PFSK-1 (cell line): ENCODE data around the gene ACOX3.

ENCODE experiments used
- FOXP2 ChIP-seq: optimal IDR thresholded peaks from 2 replicates; pipeline ENCODE3; 2011; ENCODE audit warnings: borderline replicate concordance, control low read depth, inconsistent platforms; ENCODE audit not compliant: insufficient read depth; ENCODE audit errors: extremely low read length, extremely low read depth
- POLR2AphosphoS5 ChIP-seq: IDR thresholded peaks from 2 replicates; pipeline ENCODE4 v1.6.1; 2012; ENCODE audit warnings: low read depth, mild to moderate bottlenecking, control low read depth, low read length, moderate library complexity
- SIN3A ChIP-seq: IDR thresholded peaks from 2 replicates; pipeline ENCODE4 v1.6.1; 2012; ENCODE audit warnings: mild to moderate bottlenecking, low read length, moderate library complexity, borderline replicate concordance; ENCODE audit not compliant: insufficient read depth
- TAF1 ChIP-seq: IDR thresholded peaks from 2 replicates; pipeline ENCODE4 v1.6.1; 2012; ENCODE audit warnings: low read length, control low read depth, borderline replicate concordance; ENCODE audit not compliant: insufficient read depth
- TF ChIP-seq, protein P1 (sequence below), 2 experiments: IDR thresholded peaks; 2 replicates each; pipeline versions ENCODE4 v1.6.1 to v1.8.0; 2011 to 2012; ENCODE audit warnings: low read depth in 2 of 2, low read length in 2 of 2, control low read depth in 1 of 2, inconsistent platforms in 1 of 2, mild to moderate bottlenecking in 1 of 2, moderate library complexity in 1 of 2; ENCODE audit not compliant: insufficient read depth in 1 of 2

ACOX3 gene

GRCh38 chr4:8409264-8410065, 31.1 kb downstream of the ACOX3 start:
- TF ChIP-seq TAF1 (no peak), FOXP2 (no peak), SIN3A (no peak), POLR2AphosphoS5 (no peak)
- TF ChIP-seq, protein P1, sequence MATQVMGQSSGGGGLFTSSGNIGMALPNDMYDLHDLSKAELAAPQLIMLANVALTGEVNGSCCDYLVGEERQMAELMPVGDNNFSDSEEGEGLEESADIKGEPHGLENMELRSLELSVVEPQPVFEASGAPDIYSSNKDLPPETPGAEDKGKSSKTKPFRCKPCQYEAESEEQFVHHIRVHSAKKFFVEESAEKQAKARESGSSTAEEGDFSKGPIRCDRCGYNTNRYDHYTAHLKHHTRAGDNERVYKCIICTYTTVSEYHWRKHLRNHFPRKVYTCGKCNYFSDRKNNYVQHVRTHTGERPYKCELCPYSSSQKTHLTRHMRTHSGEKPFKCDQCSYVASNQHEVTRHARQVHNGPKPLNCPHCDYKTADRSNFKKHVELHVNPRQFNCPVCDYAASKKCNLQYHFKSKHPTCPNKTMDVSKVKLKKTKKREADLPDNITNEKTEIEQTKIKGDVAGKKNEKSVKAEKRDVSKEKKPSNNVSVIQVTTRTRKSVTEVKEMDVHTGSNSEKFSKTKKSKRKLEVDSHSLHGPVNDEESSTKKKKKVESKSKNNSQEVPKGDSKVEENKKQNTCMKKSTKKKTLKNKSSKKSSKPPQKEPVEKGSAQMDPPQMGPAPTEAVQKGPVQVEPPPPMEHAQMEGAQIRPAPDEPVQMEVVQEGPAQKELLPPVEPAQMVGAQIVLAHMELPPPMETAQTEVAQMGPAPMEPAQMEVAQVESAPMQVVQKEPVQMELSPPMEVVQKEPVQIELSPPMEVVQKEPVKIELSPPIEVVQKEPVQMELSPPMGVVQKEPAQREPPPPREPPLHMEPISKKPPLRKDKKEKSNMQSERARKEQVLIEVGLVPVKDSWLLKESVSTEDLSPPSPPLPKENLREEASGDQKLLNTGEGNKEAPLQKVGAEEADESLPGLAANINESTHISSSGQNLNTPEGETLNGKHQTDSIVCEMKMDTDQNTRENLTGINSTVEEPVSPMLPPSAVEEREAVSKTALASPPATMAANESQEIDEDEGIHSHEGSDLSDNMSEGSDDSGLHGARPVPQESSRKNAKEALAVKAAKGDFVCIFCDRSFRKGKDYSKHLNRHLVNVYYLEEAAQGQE (IDR thresholded peaks at IDR 0.05; ENCODE audit: insufficient read depth in 1 of 2, low read depth in 2 of 2, low read length in 2 of 2) = no peak

DNA sequence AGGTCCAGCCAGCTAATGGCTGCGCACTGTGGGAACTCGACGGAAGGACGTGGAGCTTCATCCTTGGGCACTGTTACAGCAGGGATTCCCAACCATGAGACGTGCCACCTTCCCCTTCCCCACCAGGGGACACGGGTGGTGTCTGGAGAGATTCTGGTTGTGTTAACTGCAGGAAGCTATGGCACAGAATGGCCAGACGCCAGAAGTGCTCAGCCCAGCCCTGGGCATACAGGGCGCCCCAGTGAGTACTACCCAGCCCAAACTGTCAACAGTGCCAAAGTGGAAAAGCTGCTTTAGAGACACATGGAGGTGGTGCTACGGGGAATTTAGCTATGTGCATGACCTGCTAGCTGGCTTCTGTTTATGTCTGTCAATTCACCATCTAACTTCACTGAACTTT, 32.8 kb downstream of the ACOX3 start:
- TF ChIP-seq, protein P1 (IDR thresholded peaks at IDR 0.05; ENCODE audit: insufficient read depth in 1 of 2, low read depth in 2 of 2, low read length in 2 of 2) = no peak
- TF ChIP-seq TAF1 = no peak
- TF ChIP-seq SIN3A = no peak
- no peak for TF ChIP-seq POLR2AphosphoS5
- no peak for TF ChIP-seq FOXP2

DNA sequence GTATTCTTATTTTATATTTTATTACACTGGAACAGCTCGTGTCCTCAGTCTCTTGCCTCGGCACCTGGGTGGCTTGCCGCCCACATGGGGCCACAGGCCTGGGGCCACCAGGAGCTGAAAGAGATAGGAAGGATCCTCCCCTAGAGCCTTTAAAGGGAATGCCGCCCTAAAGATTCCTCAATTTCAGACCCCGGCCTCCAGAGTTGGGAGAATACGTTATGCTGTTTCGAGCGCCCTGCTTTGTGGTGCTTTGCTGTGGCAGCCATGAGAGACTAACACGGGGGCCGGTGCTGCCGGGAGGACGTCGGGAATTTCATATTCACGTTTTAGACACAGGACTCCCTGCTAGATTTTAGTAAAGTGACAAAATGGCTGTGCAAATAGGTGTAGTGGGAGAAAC, 33.2 kb downstream of the ACOX3 start:
- no peak for TF ChIP-seq POLR2AphosphoS5
- no peak for TF ChIP-seq TAF1
- TF ChIP-seq FOXP2 = no peak
- no peak for TF ChIP-seq SIN3A
- TF ChIP-seq, protein P1 (IDR thresholded peaks at IDR 0.05; ENCODE audit: insufficient read depth in 1 of 2, low read depth in 2 of 2, low read length in 2 of 2) = no peak

DNA sequence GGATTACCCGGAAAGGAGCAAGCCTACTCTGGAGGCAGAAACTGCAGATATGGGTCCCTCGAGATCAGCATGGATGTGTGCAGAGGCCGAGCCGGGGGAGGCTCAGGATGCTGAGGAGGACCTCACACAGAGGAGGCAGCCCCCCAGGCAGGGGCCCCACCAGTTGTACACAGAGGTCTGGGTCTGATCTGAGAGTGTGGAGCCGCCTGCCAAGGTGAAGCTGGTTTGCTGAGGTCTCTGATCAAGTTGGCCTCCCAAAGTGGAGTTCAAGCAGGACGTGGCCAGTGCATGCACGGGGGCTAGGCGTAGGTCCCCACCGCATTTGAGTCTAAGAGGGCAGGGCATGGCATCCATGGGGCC, 35.0 kb downstream of the ACOX3 start:
- no peak for TF ChIP-seq FOXP2
- TF ChIP-seq, protein P1 (IDR thresholded peaks at IDR 0.05; ENCODE audit: insufficient read depth in 1 of 2, low read depth in 2 of 2, low read length in 2 of 2) = no peak
- TF ChIP-seq POLR2AphosphoS5 = no peak
- TF ChIP-seq SIN3A = no peak
- TF ChIP-seq TAF1 = no peak
